Motor neuron (in vitro differentiated cells): ENCODE results near the gene PLCB2. TPM values are rescaled to one million over a fixed set of nuclear protein-coding genes. Genes with fewer than 3 reads are reported as not detected.

Experiments used
- ATAC-seq, 8 experiments: fragments of 200-7000 bp; cut with Tn5 transposase; replicated peaks in 6 of 8; 2 replicates each; pipeline ENCODE4 v1.8.0; 2021; ENCODE audit warnings: mild to moderate bottlenecking in 8 of 8, moderate library complexity in 8 of 8
- H3K27ac ChIP-seq, 2 donors: fragments of 250-450 bp; sonication (Bioruptor Pico); 2 replicates each; pipeline ENCODE4 v1.9.0; 2021; ENCODE audit warnings: antibody characterized with exemption in 2 of 2, mild to moderate bottlenecking in 2 of 2, moderate library complexity in 1 of 2
- H3K4me1 ChIP-seq, 2 donors: fragments of 250-450 bp; sonication (Bioruptor Pico); replicated peaks in 1 of 2; 2 replicates each; pipeline ENCODE4 v1.6.1; 2021; ENCODE audit warnings: antibody characterized with exemption in 2 of 2, mild to moderate bottlenecking in 2 of 2, moderate library complexity in 1 of 2
- H3K4me3 ChIP-seq, 5 donors: fragments of 250-450 bp; sonication (Bioruptor Pico); 2 replicates each; pipeline ENCODE4 v1.9.0; 2021; ENCODE audit warnings: antibody characterized with exemption in 5 of 5, mild to moderate bottlenecking in 5 of 5, moderate library complexity in 4 of 5
- WGBS, 10 experiments: fragments of 450-650 bp; shearing (Covaris generic); methylation state at CpG; one replicate each; pipeline ENCODE4 v1.0.0; 2022; 5-methylcytosine and 5-hydroxymethylcytosine counted together
- in situ Hi-C, 9 experiments: fragments of 400-800 bp; cut with MboI; loops; one replicate each; pipeline ENCODE4 v1.15.0; 2021; ENCODE audit warnings: low sequenced_read_pairs in 9 of 9, low pct_unique_long_range_greater_than_20kb in 2 of 9; ENCODE audit not compliant: unreplicated experiment in 9 of 9
- total RNA-seq, 8 experiments: library from RNA; unstranded; fragments of 300-600 nt; gene quantifications; 2 replicates each; pipeline versions ENCODE4 v1.2.3 to v1.2.4, GENCODE V29; 2022

Gene PLCB2
- total RNA-seq, 8 experiments from 2014 or later: 0.87 to 3.3 (median 1.6) TPM

DNA sequence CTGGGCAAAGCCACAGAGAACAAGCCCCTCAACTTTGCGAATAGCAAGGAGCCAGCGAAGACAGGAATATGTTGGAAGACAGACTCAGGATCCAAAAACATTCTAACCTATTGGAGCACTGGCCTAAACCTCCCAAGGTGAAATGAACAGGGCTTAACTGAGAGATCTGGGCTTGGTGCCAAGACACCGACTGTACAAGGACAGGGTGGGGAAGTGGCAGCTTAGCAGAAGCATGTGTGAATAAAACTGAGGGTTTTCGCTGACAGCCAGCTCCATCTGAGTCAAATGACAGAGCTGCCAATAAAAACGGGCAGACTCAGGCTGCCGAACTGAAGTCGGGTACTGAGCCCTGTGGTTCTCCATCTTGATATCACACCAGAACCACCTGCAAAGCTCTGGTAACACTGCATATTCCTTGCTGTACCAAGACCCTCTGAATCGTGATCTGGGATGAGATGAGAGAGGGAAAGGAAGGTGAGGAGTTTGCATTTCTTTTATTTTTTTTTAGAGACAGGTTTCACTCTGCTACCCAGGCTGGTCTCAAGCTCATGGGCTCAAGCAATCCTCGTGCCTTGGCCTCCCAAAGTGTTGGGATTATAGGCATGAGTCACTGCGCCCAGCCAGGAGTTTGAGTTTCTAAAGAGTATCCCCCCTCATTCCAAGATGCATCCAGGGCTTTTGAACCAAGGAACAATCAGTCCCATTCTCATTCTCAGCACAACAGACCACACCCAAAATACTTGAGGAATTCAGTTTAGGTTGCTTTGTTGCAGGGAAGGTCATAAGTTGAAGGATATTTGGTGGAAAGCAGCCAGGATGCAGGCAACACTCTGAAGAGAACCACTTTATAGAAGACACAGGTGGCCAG lies 6.0 kb upstream of the PLCB2 start:
- Histone ChIP-seq H3K4me3 (no peak overlapping the region), H3K27ac (no peak overlapping the region), H3K4me1 (peaks cover 16 to 18% of the 10 kb centered on the region in 2 donors)
- in situ Hi-C loops: no loop called here
- peak in 6 of 8 experiments; percentile 50 to 84 (median 64) for ATAC-seq
- 0 to 71% (median 61%) methylated on average over 3 to 8 of the region's 10 CpGs; no CpG with 5 or more reads in 3 of the 10 experiments for WGBS, 10 experiments

DNA sequence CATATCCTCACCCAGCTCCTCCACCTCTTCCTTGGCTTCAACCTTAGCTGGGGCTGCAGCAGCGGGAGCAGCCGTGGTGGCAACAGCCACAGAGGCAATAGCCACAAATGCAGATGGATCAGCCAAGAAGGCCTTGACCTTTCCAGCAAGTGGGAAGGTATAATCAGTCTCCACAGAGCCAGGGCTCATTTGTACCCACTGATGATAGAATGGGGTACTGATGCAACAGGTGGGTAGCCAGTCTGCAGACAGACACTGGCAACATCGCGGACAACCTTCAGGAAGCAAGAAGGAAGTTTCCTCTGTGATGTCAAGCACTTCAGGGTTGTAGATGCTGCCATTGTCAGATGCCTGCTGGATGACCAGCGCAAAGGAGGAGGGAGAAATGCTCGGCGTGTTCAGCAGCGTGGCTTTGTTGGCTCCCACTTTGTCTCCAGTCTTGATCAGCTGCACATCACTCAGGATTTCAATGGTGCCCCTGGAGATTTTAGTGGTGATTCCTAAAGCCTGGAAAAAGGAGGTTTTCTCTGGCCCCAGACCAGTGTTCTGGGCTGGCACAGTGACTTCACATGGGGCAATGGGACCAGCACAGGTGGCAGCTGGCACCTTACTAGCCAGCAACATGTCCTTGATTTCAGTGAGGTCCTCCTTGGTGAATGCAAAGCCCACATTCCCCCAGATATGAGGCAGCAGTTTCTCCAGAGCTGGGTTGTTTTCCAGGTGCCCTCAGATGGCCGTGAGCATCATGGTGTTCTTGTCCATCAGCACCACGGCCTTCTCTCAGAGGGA lies 4.8 kb upstream of the PLCB2 start:
- Histone ChIP-seq H3K4me3 (no peak overlapping the region), H3K27ac (no peak overlapping the region), H3K4me1 (peaks cover 19 to 26% of the 10 kb centered on the region in 2 donors)
- in situ Hi-C loops: no loop called here
- ATAC-seq: no peak
- 53 to 100% (median 81%) methylated on average over 2 to 9 of the region's 10 CpGs; no CpG with 5 or more reads in 2 of the 10 experiments for WGBS, 10 experiments

DNA sequence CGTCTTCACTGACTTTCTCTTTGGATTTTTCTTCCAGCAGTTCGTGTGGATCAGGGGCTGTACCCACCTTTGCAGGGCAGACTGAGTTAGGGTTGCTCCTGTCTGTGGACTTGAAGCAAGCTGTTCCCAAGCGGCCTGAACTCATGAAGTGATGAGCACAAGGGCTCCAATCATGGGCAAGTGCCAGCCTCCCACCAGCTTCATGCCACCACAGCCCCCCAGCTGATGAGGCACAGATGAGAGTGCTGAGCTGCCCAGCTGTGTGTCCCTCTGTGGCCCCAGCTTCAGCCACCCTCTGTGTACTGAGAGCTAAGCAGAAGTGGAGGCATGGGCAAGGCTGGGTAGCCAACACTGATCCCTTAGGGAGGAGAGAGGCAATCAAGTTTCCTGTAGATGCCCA lies 3.3 kb upstream of the PLCB2 start:
- H3K27ac ChIP-seq: no peak overlapping the region
- 0 to 49% (median 34%) methylated on average over 1 to 3 of the region's 3 CpGs; no CpG with 5 or more reads in 1 of the 10 experiments for WGBS, 10 experiments
- peaks cover 18 to 33% of the 10 kb centered on the region in 2 donors for H3K4me1 ChIP-seq
- in situ Hi-C loops: no loop called here
- no peak overlapping the region for H3K4me3 ChIP-seq
- no peak for ATAC-seq

DNA sequence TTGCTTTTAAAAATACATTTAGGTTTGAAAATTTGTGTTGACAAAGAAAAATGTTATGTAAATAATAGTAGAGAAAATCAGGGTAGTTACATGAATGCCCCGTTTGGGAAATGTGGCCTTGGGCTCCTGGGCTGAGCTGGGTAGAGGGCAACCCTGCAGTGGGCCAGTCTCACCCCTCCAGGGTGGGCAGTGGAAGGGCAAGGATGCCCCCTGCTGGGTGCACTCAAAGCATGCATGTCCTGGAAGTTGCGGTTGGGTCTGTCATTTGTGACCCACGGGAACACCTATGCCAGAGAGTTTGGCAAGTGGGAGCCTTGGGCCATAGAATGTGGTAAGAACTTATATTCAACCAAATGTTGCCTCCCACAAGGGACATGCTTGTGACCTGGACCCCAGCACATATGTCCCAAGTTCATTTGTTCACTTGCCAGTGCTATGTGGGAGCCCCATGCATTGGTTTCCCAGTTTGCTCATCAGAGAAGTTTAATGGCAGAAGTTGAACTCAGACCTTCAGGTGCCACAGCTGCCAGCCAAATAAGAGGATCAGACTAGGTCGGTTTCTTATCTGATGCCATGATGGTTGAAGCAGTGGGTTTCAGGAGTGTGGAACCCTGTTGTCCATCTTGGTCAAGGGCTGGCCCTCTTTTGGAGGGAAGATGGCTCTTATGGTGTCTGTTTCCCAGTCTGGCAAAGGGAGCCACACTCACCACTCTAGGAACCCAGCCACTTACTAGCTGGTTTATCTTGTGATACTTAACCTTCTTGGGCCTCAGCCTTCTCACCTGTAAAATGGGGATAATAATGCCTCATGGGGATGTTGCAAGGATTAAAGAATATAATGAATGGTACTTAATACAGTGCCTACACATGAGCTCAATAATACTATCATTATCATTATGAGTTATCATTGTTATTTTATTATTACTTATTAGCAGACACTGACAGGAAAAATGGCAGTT lies 2.5 kb upstream of the PLCB2 start:
- H3K4me1 ChIP-seq: peaks cover 18 to 33% of the 10 kb centered on the region in 2 donors
- H3K27ac ChIP-seq: no peak overlapping the region
- H3K4me3 ChIP-seq: no peak overlapping the region
- 0 to 40% (median 0%) methylated on average over 1 to 4 of the region's 4 CpGs; no CpG with 5 or more reads in 1 of the 10 experiments for WGBS, 10 experiments
- ATAC-seq: peak; percentile 47 to 86 (median 68)
- in situ Hi-C loops: no loop called here

DNA sequence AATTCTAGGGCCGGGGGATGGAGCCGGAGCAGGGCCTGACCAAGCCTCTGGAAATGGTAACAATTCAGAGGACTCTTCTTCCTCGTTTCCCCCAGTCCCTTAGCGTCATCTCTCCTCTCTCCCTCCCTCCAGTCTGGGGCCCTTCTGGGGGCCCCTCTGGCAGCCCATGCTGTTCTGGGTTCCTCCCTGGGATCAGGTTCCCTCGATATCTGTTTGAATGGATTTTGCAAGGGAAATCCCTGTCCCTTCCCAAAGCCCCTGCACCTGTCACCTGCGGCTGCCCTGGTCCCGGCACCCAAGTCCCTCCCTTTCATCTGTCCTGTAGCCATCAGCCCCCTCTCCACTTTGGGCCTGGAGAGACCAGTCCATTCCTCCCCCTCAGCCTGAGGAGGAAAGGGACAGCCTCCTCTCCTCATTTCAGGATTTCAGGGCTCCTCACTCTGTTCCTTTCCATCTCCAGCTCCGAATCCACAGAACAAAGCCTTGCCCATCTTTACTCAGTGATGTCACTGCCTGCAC lies 1.7 kb upstream of the PLCB2 start:
- in situ Hi-C loops: no loop called here
- 65 to 100% (median 84%) methylated on average over 1 to 7 of the region's 8 CpGs; no CpG with 5 or more reads in 2 of the 10 experiments for WGBS, 10 experiments
- Histone ChIP-seq H3K27ac (no peak overlapping the region), H3K4me3 (no peak overlapping the region), H3K4me1 (peaks cover 18 to 33% of the 10 kb centered on the region in 2 donors)
- no peak for ATAC-seq

DNA sequence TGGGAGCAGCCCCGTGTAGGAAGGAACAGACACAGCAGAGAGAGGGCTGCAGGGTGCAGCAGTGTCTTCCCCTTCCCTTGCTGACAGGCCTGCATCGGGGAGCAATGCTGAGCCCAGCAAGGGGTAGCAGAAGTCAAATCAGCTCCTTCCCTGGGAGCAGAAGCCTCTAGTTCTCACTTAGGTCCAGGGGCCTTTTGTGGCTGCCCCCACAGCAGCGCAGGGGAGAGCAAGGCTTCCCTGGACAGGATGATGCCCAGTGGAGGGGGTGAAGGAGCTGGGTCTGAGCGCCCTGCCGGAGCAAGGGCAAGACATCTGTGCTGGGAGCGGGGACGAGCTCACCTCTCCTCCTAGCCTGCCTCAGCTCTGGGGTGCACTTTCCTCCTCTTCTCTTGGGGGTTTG lies 827 bp downstream of the PLCB2 start:
- WGBS, 10 experiments: 34 to 80% (median 53%) methylated on average over 1 to 3 of the region's 7 CpGs; no CpG with 5 or more reads in 7 of the 10 experiments
- peak in 5 of 8 experiments; percentile 7 to 18 (median 9) for ATAC-seq
- Histone ChIP-seq H3K4me3 (no peak overlapping the region), H3K4me1 (peaks cover 18 to 29% of the 10 kb centered on the region in 2 donors), H3K27ac (no peak overlapping the region)
- in situ Hi-C loops: no loop called here

DNA sequence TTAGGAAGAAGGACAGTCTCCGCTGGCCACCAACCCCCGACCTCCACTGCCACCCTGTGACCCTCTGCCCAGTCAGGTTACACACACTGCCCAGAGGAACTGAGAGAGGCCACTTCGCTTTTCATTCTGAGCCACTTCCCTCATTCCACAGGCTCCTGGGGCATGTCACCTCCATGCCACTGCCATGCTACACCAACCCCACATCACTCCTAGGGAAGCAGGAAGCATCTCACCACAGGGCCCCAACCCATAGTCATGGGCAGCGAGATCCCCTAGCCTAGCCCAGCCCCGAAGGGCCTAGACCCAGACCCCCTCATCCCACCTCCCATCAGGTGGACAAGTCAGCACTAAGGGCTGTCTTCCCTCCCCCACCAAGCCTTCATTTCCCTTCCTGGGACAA lies 1.4 kb downstream of the PLCB2 start:
- H3K27ac ChIP-seq: no peak overlapping the region

DNA sequence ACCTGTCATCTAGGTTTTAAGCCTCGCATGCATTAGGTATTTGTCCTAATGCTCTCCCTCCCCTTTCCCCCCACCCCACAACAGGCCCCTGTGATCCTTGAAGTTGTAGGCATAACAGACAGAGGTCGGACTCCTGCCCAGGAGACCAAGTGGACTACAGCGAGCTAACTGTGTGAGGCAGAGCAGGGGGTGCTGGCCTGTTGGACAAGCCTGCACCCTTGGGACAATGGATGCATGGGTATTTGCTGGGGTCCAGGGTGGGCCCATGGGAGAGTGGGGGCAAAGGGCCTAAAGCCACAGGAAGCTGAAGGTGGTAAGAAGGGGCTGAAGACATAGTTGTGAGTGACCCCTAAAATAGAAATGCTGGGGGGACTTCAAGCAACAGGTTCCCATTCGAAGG lies 2.5 kb downstream of the PLCB2 start:
- no peak for ATAC-seq
- H3K4me1 ChIP-seq: peaks cover 18 to 35% of the 10 kb centered on the region in 2 donors
- no peak overlapping the region for H3K4me3 ChIP-seq
- no peak overlapping the region for H3K27ac ChIP-seq
- in situ Hi-C loops: no loop called here
- WGBS, 10 experiments: 0 to 100% (median 79%) methylated on average over 1 to 2 of the region's 4 CpGs; no CpG with 5 or more reads in 5 of the 10 experiments

More for the DNA sequence above, 1.4 kb downstream of the PLCB2 start:
- WGBS, 10 experiments: 71 to 92% (median 80%) methylated on average over 1 to 2 of the region's 5 CpGs; no CpG with 5 or more reads in 7 of the 10 experiments
- no peak overlapping the region for H3K4me3 ChIP-seq
- in situ Hi-C loops: no loop called here
- peaks cover 18 to 34% of the 10 kb centered on the region in 2 donors for H3K4me1 ChIP-seq
- ATAC-seq: no peak

DNA sequence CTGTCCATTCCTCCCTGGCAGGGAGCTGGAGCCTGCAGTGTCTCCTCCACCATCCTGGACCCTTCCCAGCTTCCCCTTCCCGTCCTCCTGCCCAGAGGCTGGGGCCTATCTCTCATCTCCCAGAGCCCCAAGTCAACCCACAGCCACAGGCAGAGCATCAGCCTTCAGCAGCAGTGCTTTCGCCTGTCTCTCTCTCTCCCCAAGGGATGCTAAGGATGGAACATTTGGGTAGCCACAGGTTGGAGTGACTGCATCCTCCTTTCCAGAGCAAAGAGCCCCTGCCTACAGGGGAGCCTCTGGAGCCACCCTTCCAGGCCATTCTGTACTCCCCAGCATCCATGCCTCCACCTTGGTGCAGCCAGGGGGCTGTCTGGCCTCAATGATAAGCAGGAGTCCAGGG lies 4.2 kb downstream of the PLCB2 start:
- in situ Hi-C loops: no loop called here
- ATAC-seq: no peak
- WGBS, 10 experiments: 36% methylated on average over 1 of the region's 2 CpGs; no CpG with 5 or more reads in 9 of the 10 experiments

DNA sequence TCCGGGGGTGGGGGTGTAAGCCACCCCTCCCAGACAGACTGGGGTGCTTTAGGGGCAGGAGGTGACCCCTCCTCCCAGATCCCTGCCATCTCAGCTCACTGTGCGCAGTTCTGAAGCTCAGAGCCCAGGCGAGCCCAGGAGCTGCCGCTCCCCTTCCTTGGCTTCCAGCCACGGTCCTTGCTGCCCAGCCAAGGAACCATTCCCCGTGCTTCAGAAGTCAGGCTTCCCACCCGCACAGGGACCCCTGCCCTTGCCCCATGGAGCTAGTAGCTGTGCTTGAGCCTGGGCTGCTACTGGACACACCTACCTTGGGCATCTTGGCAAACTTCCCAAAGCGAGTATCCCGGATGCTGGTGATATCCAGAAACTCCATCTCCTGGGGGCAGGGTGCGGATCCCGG lies 4.8 kb downstream of the PLCB2 start:
- no peak for ATAC-seq
- in situ Hi-C loops: no loop called here
- 20 to 100% (median 96%) methylated on average over 1 to 5 of the region's 11 CpGs; no CpG with 5 or more reads in 4 of the 10 experiments for WGBS, 10 experiments

More for the DNA sequence above, 4.2 kb downstream of the PLCB2 start:
- Histone ChIP-seq H3K4me3 (no peak overlapping the region), H3K4me1 (peaks cover 12 to 25% of the 10 kb centered on the region in 2 donors), H3K27ac (no peak overlapping the region)

DNA sequence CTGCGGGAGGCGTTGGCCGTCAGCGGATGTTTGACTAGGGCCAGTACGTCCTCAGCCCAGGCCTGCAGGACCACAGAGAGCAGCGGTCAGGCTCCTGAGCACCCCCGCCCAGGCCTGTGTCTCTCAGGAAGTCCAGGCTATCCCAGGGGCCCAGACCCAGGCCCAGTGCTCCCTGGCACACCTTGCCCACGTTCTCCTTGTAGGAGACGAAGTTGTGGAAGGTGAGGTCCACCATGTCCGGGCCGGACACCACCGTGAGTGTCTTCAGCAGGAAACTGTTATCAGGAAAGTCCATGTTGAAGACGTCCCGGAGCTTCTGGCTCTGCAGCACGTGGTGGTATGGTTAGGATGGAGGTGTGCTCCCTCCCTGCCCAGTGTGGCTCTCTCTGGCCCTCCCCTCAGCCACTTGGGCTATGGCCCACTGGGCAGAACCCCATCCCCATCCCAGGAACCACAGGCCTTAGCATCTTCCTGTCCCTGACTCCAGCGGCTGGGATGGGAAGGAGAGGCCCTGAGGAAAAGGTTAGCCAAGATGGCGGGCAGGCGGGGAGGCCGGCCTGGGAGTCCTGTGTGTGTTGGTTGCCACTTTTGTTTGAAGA lies 5.3 kb downstream of the PLCB2 start:
- WGBS, 10 experiments: 0 to 93% (median 70%) methylated on average over 1 to 6 of the region's 19 CpGs; no CpG with 5 or more reads in 5 of the 10 experiments
- Histone ChIP-seq H3K4me3 (no peak overlapping the region), H3K27ac (no peak overlapping the region), H3K4me1 (peaks cover 8 to 16% of the 10 kb centered on the region in 2 donors)
- ATAC-seq: no peak
- in situ Hi-C loops: no loop called here

More for the DNA sequence above, 4.8 kb downstream of the PLCB2 start:
- H3K4me1 ChIP-seq: peaks cover 12 to 21% of the 10 kb centered on the region in 2 donors
- H3K27ac ChIP-seq: no peak overlapping the region
- no peak overlapping the region for H3K4me3 ChIP-seq
